ENCODE data around the gene RDH12.

- TF ChIP-seq POLR2AphosphoS5 (IDR thresholded peaks at IDR 0.05; ENCODE audit: low read depth) (no peak), CTCF (IDR thresholded peaks at IDR 0.05; ENCODE audit: insufficient read depth, low read length) (no peak), GABPA (IDR thresholded peaks at IDR 0.05; ENCODE audit: low read depth) (no peak), SPI1 (IDR thresholded peaks at IDR 0.05; ENCODE audit: borderline replicate concordance, low read depth) (peak; percentile 86), REST (IDR thresholded peaks at IDR 0.05; ENCODE audit: insufficient replicate concordance, low read depth) (no peak)
These were observed 64.5 kb downstream of the RDH12 start for GRCh38 chr14:67766035-67766680.
